ENCODE results near the gene CLDN11. TPM values are rescaled to one million over a fixed set of nuclear protein-coding genes. Genes with fewer than 3 reads are reported as not detected.
A peak's percentile ranks its signal among the peaks of the same experiment; 100 is the strongest.

CLDN11 gene
- total RNA-seq, 4 donors from 2014 or later: 0.57 to 5.5 (median 1.7) TPM

GRCh38 chr3:170448584-170448983, 29.9 kb downstream of the CLDN11 start:
- no peak overlapping the region for H3K4me3 ChIP-seq
- H3K36me3 ChIP-seq: no peaks in the 10 kb centered on the region
- TF ChIP-seq CTCF (IDR thresholded peaks at IDR 0.05) (no peak), POLR2A (IDR thresholded peaks at IDR 0.05) (no peak)
- peak overlapping the region in 1 of 4 donors; percentile 23 for H3K27ac ChIP-seq
- WGBS, 2 donors: 78 to 87% methylated on average over 3 of the region's 3 CpGs
- no peak for DNase-seq
- intact Hi-C loops (cut with DNase I): no loop called here
- H3K9me3 ChIP-seq: no peaks in the 10 kb centered on the region
- H3K27me3 ChIP-seq: no peaks in the 10 kb centered on the region
- H3K4me1 ChIP-seq: no peaks in the 10 kb centered on the region

- H3K9me3 ChIP-seq: no peaks in the 10 kb centered on the region
- H3K4me3 ChIP-seq: no peak overlapping the region
- intact Hi-C loops (cut with DNase I): no loop called here
- H3K27ac ChIP-seq: no peak overlapping the region
- no peaks in the 10 kb centered on the region for H3K36me3 ChIP-seq
- H3K27me3 ChIP-seq: no peaks in the 10 kb centered on the region
- H3K4me1 ChIP-seq: no peaks in the 10 kb centered on the region
- DNase-seq: no peak
- TF ChIP-seq CTCF (IDR thresholded peaks at IDR 0.05): no peak
- no peak for TF ChIP-seq POLR2A (IDR thresholded peaks at IDR 0.05)
- WGBS, 2 donors: 78 to 82% methylated on average over 2 of the region's 2 CpGs
Observed at GRCh38 chr3:170450039-170450438, 31.4 kb downstream of the CLDN11 start.

- Histone ChIP-seq H3K4me1 (peaks cover 0 to 3% (median 0%) of the 10 kb centered on the region in 3 donors), H3K9me3 (no peaks in the 10 kb centered on the region), H3K27ac (no peak overlapping the region), H3K36me3 (no peaks in the 10 kb centered on the region), H3K4me3 (no peak overlapping the region), H3K27me3 (no peaks in the 10 kb centered on the region)
- DNase-seq: no peak
- 57 to 59% methylated on average over 6 of the region's 6 CpGs for WGBS, 2 donors
- intact Hi-C loops (cut with DNase I): no loop called here
- no peak for TF ChIP-seq CTCF (IDR thresholded peaks at IDR 0.05)
- TF ChIP-seq POLR2A (IDR thresholded peaks at IDR 0.05): no peak
Observed at GRCh38 chr3:170454509-170454908, 35.8 kb downstream of the CLDN11 start.

GRCh38 chr3:170458285-170458684, 39.6 kb downstream of the CLDN11 start:
- Histone ChIP-seq H3K4me1 (peaks cover 0 to 3% (median 0%) of the 10 kb centered on the region in 3 donors), H3K4me3 (no peak overlapping the region), H3K27me3 (no peaks in the 10 kb centered on the region), H3K36me3 (no peaks in the 10 kb centered on the region), H3K9me3 (no peaks in the 10 kb centered on the region), H3K27ac (no peak overlapping the region)
- TF ChIP-seq POLR2A (IDR thresholded peaks at IDR 0.05) (no peak), CTCF (IDR thresholded peaks at IDR 0.05) (no peak)
- no peak for DNase-seq
- intact Hi-C loops (cut with DNase I): no loop called here
- 33 to 37% methylated on average over 4 of the region's 4 CpGs for WGBS, 2 donors

- intact Hi-C loops (cut with DNase I): no loop called here
- Histone ChIP-seq H3K36me3 (no peaks in the 10 kb centered on the region), H3K4me3 (no peak overlapping the region), H3K27ac (no peak overlapping the region), H3K9me3 (no peaks in the 10 kb centered on the region), H3K4me1 (peaks cover 0 to 3% (median 0%) of the 10 kb centered on the region in 3 donors), H3K27me3 (no peaks in the 10 kb centered on the region)
- 62 to 71% methylated on average over 4 of the region's 4 CpGs for WGBS, 2 donors
- TF ChIP-seq POLR2A (IDR thresholded peaks at IDR 0.05) (no peak), CTCF (IDR thresholded peaks at IDR 0.05) (no peak)
- DNase-seq: no peak
Observed at GRCh38 chr3:170463011-170463410, 44.3 kb downstream of the CLDN11 start.
